Liver (tissue), 9 donors: Measurements from ENCODE around the gene SMARCC1. TPM values are rescaled to one million over a fixed set of nuclear protein-coding genes. Genes with fewer than 3 reads are reported as not detected.

Source experiments
- DNase-seq: peaks from one replicate; pipeline ENCODE4 v3.0.0-alpha.2; 2017; ENCODE audit warnings: low spot score
- H3K27ac ChIP-seq, 2 donors: one replicate each; pipeline ENCODE4 v1.7.0; 2013; ENCODE audit warnings: inconsistent platforms in 2 of 2, low read length in 2 of 2, control low read depth in 1 of 2, low read depth in 1 of 2, mild to moderate bottlenecking in 1 of 2
- H3K27me3 ChIP-seq, 4 donors: one replicate each; pipeline versions ENCODE4 v1.6.1 to v1.7.0; 2013; ENCODE audit warnings: low read length in 3 of 4, inconsistent platforms in 1 of 4, mild to moderate bottlenecking in 1 of 4, moderate library complexity in 1 of 4; ENCODE audit not compliant: control insufficient read depth in 4 of 4, insufficient read depth in 4 of 4
- H3K36me3 ChIP-seq, 4 donors: one replicate each; pipeline versions ENCODE4 v1.6.1 to v1.7.0; 2013; ENCODE audit warnings: low read length in 3 of 4, mild to moderate bottlenecking in 3 of 4, low read depth in 1 of 4, moderate library complexity in 1 of 4; ENCODE audit not compliant: control insufficient read depth in 4 of 4, insufficient read depth in 3 of 4
- H3K4me1 ChIP-seq, 4 donors: one replicate each; pipeline versions ENCODE4 v1.6.1 to v1.7.0; 2013; ENCODE audit warnings: low read length in 3 of 4, mild to moderate bottlenecking in 3 of 4, moderate library complexity in 1 of 4; ENCODE audit not compliant: control insufficient read depth in 4 of 4, insufficient read depth in 4 of 4
- H3K4me3 ChIP-seq, 3 donors: one replicate each; pipeline versions ENCODE4 v1.6.1 to v1.7.0; 2013; ENCODE audit warnings: low read length in 3 of 3, control low read depth in 1 of 3, low read depth in 1 of 3, mild to moderate bottlenecking in 1 of 3
- H3K9ac ChIP-seq, 2 donors: one replicate each; pipeline ENCODE4 v1.7.0; 2013; ENCODE audit warnings: low read length in 2 of 2, mild to moderate bottlenecking in 2 of 2, moderate library complexity in 2 of 2, control low read depth in 1 of 2, low read depth in 1 of 2
- H3K9me3 ChIP-seq, 4 donors: one replicate each; pipeline versions ENCODE4 v1.6.1 to v1.7.0; 2013; ENCODE audit warnings: low read length in 3 of 4; ENCODE audit not compliant: control insufficient read depth in 4 of 4
- ATF3 ChIP-seq: IDR thresholded peaks from 2 replicates; pipeline ENCODE4 v1.6.1; 2016; ENCODE audit warnings: antibody characterized with exemption
- CTCF ChIP-seq: fragments of 150-350 bp; IDR thresholded peaks from 2 replicates; pipeline ENCODE4 v1.5.1; 2017; ENCODE audit warnings: improper control_type of control experiment, low read depth, low read length; ENCODE audit not compliant: missing input control
- EGR1 ChIP-seq, 2 donors: IDR thresholded peaks; 2 replicates each; pipeline ENCODE4 v1.6.1; 2016 to 2018; ENCODE audit warnings: antibody characterized with exemption in 2 of 2, low read depth in 2 of 2
- FOXA1 ChIP-seq: IDR thresholded peaks from 2 replicates; pipeline ENCODE4 v1.6.1; 2016; ENCODE audit warnings: antibody characterized with exemption
- FOXA2 ChIP-seq: IDR thresholded peaks from 2 replicates; pipeline ENCODE4 v1.6.1; 2016; ENCODE audit warnings: antibody characterized with exemption
- GABPA ChIP-seq, 2 donors: IDR thresholded peaks in 1 of 2; conservative IDR thresholded peaks in 1 of 2; 2 replicates each; pipeline ENCODE4 v1.6.1; 2016; ENCODE audit warnings: antibody characterized with exemption in 2 of 2, mild to moderate bottlenecking in 1 of 2, moderate library complexity in 1 of 2
- HNF4A ChIP-seq, 2 donors: conservative IDR thresholded peaks; 2 replicates each; pipeline ENCODE4 v1.6.1; 2016; ENCODE audit warnings: antibody characterized with exemption in 2 of 2, mild to moderate bottlenecking in 2 of 2
- HNF4G ChIP-seq: IDR thresholded peaks from 2 replicates; pipeline ENCODE4 v1.6.1; 2016; ENCODE audit warnings: antibody characterized with exemption
- JUND ChIP-seq, 2 donors: IDR thresholded peaks; 2 replicates each; pipeline ENCODE4 v1.6.1; 2016; ENCODE audit warnings: antibody characterized with exemption in 2 of 2
- NR2F2 ChIP-seq: IDR thresholded peaks from 2 replicates; pipeline ENCODE4 v1.6.1; 2016; ENCODE audit warnings: antibody characterized with exemption
- RAD21 ChIP-seq, 2 donors: IDR thresholded peaks; 2 replicates each; pipeline ENCODE4 v1.6.1; 2016; ENCODE audit warnings: antibody characterized with exemption in 2 of 2, mild to moderate bottlenecking in 2 of 2
- REST ChIP-seq: IDR thresholded peaks from 2 replicates; pipeline ENCODE4 v1.6.1; 2016; ENCODE audit warnings: antibody characterized with exemption, mild to moderate bottlenecking
- RXRA ChIP-seq, 2 donors: IDR thresholded peaks; 2 replicates each; pipeline ENCODE4 v1.6.1; 2017 to 2018; ENCODE audit warnings: antibody characterized with exemption in 2 of 2, mild to moderate bottlenecking in 1 of 2
- SP1 ChIP-seq: IDR thresholded peaks from 2 replicates; pipeline ENCODE4 v1.6.1; 2018; ENCODE audit warnings: antibody characterized with exemption, mild to moderate bottlenecking
- TAF1 ChIP-seq: conservative IDR thresholded peaks from 2 replicates; pipeline ENCODE4 v1.6.1; 2016; ENCODE audit warnings: antibody characterized with exemption, mild to moderate bottlenecking
- YY1 ChIP-seq: IDR thresholded peaks from 2 replicates; pipeline ENCODE4 v1.6.1; 2016; ENCODE audit warnings: antibody characterized with exemption, mild to moderate bottlenecking
- ZBTB33 ChIP-seq: IDR thresholded peaks from 2 replicates; pipeline ENCODE4 v1.6.1; 2016; ENCODE audit warnings: antibody characterized with exemption
- WGBS: extraction: QIAGEN DNeasy Blood & Tissue Kit; methylation state at CpG from one replicate; pipeline ENCODE4 v1.1.7; 2013; 5-methylcytosine and 5-hydroxymethylcytosine counted together
- polyA plus RNA-seq, 2 donors: library from polyadenylated mRNA; stranded (reverse) in 1 of 2; unstranded in 1 of 2; fragments of 200-250 nt in 1 of 2; fragments of >200 nt in 1 of 2; fragmentation: Nextera tagmentation in 1 of 2; extraction: Ambion mirVana in 1 of 2; gene quantifications; one replicate each; pipeline versions ENCODE4 v1.2.1 to v1.2.3, GENCODE V29; 2013 to 2015
- total RNA-seq, 2 donors: library from RNA; depleted of rRNA; stranded (reverse); fragments of >200 nt; gene quantifications; one replicate each; pipeline ENCODE4 v1.2.3, GENCODE V29; 2014
- TF ChIP-seq, protein P1 (sequence below): IDR thresholded peaks from 2 replicates; pipeline ENCODE4 v1.6.1; 2016; ENCODE audit warnings: antibody characterized with exemption
- donor health status: healthy.
- donor health status: healthy.
- donor health status: healthy.
- donor health status: healthy.
- donor health status: healthy.

Gene SMARCC1
- total and polyA plus RNA-seq, 4 donors = 6.6 to 19.8 (median 12.6) TPM

DNA sequence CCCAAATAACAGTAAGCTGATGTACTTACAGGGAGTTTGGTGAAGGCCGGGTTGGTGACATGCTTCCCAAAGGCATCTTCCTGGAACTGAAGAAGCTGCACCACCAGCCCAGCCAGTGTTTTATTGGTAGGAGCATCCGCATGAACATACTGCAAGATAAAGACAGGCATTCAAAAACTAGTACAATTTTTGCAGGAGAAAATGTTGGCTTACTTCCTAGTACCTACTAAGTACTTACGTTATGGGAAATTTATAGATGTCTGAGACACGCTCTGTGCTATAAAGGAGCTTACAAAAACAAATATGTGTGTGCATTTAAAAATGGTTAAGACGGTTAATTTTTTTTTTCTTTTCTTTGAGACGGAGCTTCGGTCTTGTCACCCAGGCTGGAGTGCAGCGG, 8.9 kb downstream of the SMARCC1 start (continued):
- TF ChIP-seq CTCF = no peak

DNA sequence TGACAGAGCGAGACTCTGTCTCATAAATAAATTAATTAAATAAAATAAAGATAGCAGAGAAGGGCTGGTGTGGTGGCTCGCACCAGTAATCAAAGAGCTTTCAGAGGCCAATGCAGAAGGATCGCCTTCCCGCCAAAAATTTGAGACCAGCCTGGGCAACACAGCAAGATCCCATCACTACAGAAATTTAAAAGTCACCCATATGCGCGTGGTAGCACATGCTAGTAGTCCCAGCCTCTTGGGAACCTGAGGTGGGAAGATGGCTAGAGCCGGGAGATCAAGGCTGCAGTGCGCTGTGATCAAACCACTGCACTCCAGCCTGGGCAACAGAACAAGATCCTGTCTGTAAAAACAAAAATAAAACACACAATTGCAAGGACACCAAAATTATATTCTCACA, 9.6 kb downstream of the SMARCC1 start:
- TF ChIP-seq HNF4G (no peak), TAF1 (no peak), FOXA2 (no peak), RAD21 (IDR thresholded peaks at IDR 0.05) (no peak), REST (no peak), JUND (IDR thresholded peaks at IDR 0.05) (no peak), NR2F2 (no peak), HNF4A (conservative IDR thresholded peaks at IDR 0.05) (no peak), FOXA1 (no peak), ZBTB33 (no peak), RXRA (IDR thresholded peaks at IDR 0.05) (no peak), ATF3 (no peak), YY1 (no peak), GABPA (IDR thresholded peaks at IDR 0.05 in 1 of 2, conservative IDR thresholded peaks at IDR 0.05 in 1 of 2) (no peak), EGR1 (IDR thresholded peaks at IDR 0.05; ENCODE audit: low read depth in 2 of 2) (no peak), SP1 (no peak)
- TF ChIP-seq, protein P1, sequence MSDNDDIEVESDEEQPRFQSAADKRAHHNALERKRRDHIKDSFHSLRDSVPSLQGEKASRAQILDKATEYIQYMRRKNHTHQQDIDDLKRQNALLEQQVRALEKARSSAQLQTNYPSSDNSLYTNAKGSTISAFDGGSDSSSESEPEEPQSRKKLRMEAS = no peak
- no peak for DNase-seq
- Histone ChIP-seq H3K36me3 (peaks cover 2 to 12% (median 8%) of the 10 kb centered on the region in 4 donors), H3K4me3 (no peak overlapping the region), H3K27me3 (no peaks in the 10 kb centered on the region), H3K27ac (no peak overlapping the region), H3K9me3 (no peaks in the 10 kb centered on the region), H3K9ac (no peak overlapping the region), H3K4me1 (peaks cover 0 to 2% (median 0%) of the 10 kb centered on the region in 4 donors)
- 99% methylated on average over 8 of the region's 8 CpGs for WGBS
